GM12878 (cell line): ENCODE results near the gene CTNNBIP1. TPM values are rescaled to one million over a fixed set of nuclear protein-coding genes. Genes with fewer than 3 reads are reported as not detected.

Source experiments
- ATAC-seq: fragments of 200-7000 bp; cut with Tn5 transposase; 3 replicates; pipeline ENCODE4 v1.9.1; 2020; ENCODE audit warnings: mild to moderate bottlenecking, moderate library complexity
- BruUV-seq: library from RNA; stranded (reverse); fragments of 400-500 nt; replicated peaks from 2 replicates; lab custom pipeline; 2021; lab: Mats Ljungman, UMichigan
- CTCF ChIA-PET: fragments of 300-600 bp; sonication (Branson Sonifier 250); formaldehyde crosslinking; extraction: SDS; loops from one replicate; lab custom pipeline; 2021; ENCODE audit warnings: inconsistent platforms; lab: Yijun Ruan, JAX
- POLR2A ChIA-PET: fragments of 350-600 bp; formaldehyde crosslinking; extraction: SDS; loops from one replicate; lab custom pipeline; 2021; ENCODE audit warnings: inconsistent platforms; lab: Charles Lee
- RAD21 ChIA-PET: fragments of 300-600 bp; sonication (Branson Sonifier 250); formaldehyde crosslinking; loops from one replicate; lab custom pipeline; 2023; ENCODE audit warnings: antibody characterized with exemption; ENCODE audit not compliant: unreplicated experiment; lab: Charles Lee
- SMC1A ChIA-PET: fragments of 300-600 bp; sonication (Branson Sonifier 250); formaldehyde crosslinking; loops from one replicate; lab custom pipeline; 2023; ENCODE audit not compliant: unreplicated experiment, uncharacterized antibody; lab: Charles Lee
- DNase-seq: peaks from one replicate; pipeline ENCODE4 v3.0.0-alpha.2; 2011; ENCODE audit warnings: low read depth, low spot score
- FAIRE-seq: peaks from 3 replicates; lab custom pipeline; 2011; peaks lifted over from hg19 to GRCh38; lab: Jason Lieb, UNC
- H2AFZ ChIP-seq: 2 replicates; pipeline ENCODE4 v1.6.0; 2011; ENCODE audit warnings: low read depth, low read length, control low read depth; ENCODE audit not compliant: control insufficient read depth
- H3K27ac ChIP-seq: 2 replicates; pipeline ENCODE4 v1.5.1; 2011; ENCODE audit warnings: control low read depth; ENCODE audit not compliant: control insufficient read depth, insufficient read depth
- H3K27me3 ChIP-seq, 2 experiments: replicated peaks in 1 of 2; 2 replicates each; pipeline versions ENCODE4 v1.6.0 to v1.6.1; 2011; ENCODE audit warnings: low read length in 1 of 2; ENCODE audit not compliant: control insufficient read depth in 2 of 2, insufficient read depth in 2 of 2
- H3K36me3 ChIP-seq, 2 experiments: 2 replicates each; pipeline ENCODE4 v1.5.1; 2011; ENCODE audit warnings: low read length in 1 of 2; ENCODE audit not compliant: control insufficient read depth in 2 of 2, insufficient read depth in 2 of 2
- H3K4me1 ChIP-seq: 2 replicates; pipeline ENCODE4 v1.6.1; 2011; ENCODE audit warnings: mild to moderate bottlenecking, low read length, moderate library complexity, mixed read lengths; ENCODE audit not compliant: control insufficient read depth, insufficient read depth
- H3K4me2 ChIP-seq: 2 replicates; pipeline ENCODE4 v1.6.0; 2011; ENCODE audit warnings: control low read depth; ENCODE audit not compliant: control insufficient read depth, insufficient read depth
- H3K4me3 ChIP-seq: fragments of 200-600 bp; sonication (generic); 2 replicates; pipeline ENCODE4 v1.5.1; 2016
- H3K79me2 ChIP-seq: 2 replicates; pipeline ENCODE4 v1.6.0; 2011; ENCODE audit warnings: low read length; ENCODE audit not compliant: control insufficient read depth, insufficient read depth
- H3K9ac ChIP-seq: 2 replicates; pipeline ENCODE4 v1.8.0; 2011; ENCODE audit warnings: low read length, control low read depth, mixed read lengths; ENCODE audit not compliant: control insufficient read depth, insufficient read depth
- H3K9me3 ChIP-seq: replicated peaks from 3 replicates; pipeline ENCODE4 v1.5.1; 2011; ENCODE audit warnings: mild to moderate bottlenecking, low read length; ENCODE audit not compliant: control insufficient read depth, insufficient read depth
- H4K20me1 ChIP-seq: 2 replicates; pipeline ENCODE4 v1.6.0; 2011; ENCODE audit not compliant: control insufficient read depth, insufficient read depth
- EED ChIP-seq: sonication (generic); IDR thresholded peaks from 2 replicates; pipeline ENCODE4 v1.6.1; 2016; ENCODE audit warnings: antibody characterized with exemption, low read depth
- HDAC2 ChIP-seq: fragments of 200-600 bp; sonication (generic); IDR thresholded peaks from 2 replicates; pipeline ENCODE4 v1.6.1; 2017
- IRF3 ChIP-seq: fragments of 450-650 bp; IDR thresholded peaks from 2 replicates; pipeline ENCODE4 v1.6.1; 2014; ENCODE audit warnings: mild to moderate bottlenecking
- MYB ChIP-seq: fragments of 150-350 bp; IDR thresholded peaks from 2 replicates; pipeline ENCODE4 v1.6.1; 2014; ENCODE audit warnings: mild to moderate bottlenecking, low read depth, low read length, borderline replicate concordance
- RFX5 ChIP-seq: IDR thresholded peaks from 2 replicates; pipeline ENCODE4 v1.6.1; 2011; ENCODE audit warnings: low read depth, low read length, improper control_type of control experiment
- ZNF592 ChIP-seq: fragments of 450-650 bp; IDR thresholded peaks from 2 replicates; pipeline ENCODE4 v1.6.1; 2017; ENCODE audit warnings: mild to moderate bottlenecking, moderate library complexity
- WGBS: methylation state at CpG from one replicate; pipeline ENCODE4 v1.1.6; 2016; ENCODE audit warnings: low lambda C conversion rate; ENCODE audit not compliant: insufficient replicate concordance, insufficient coverage; ENCODE audit errors: missing lambda C conversion rate; 5-methylcytosine and 5-hydroxymethylcytosine counted together
- in situ Hi-C: fragments of 300-500 bp; cut with MboI; formaldehyde crosslinking; loops from 9 replicates; pipeline ENCODE4 v1.14.3; 2018; ENCODE audit warnings: mixed read lengths
- intact Hi-C: fragments of 100-400 bp; cut with micrococcal nuclease; formaldehyde crosslinking; loops from one replicate; pipeline ENCODE4 v1.14.2; 2022; ENCODE audit not compliant: unreplicated experiment
- polyA plus RNA-seq, 11 experiments: library from polyadenylated mRNA; depleted of rRNA in 4 of 11; unstranded in 6 of 11; stranded (reverse) in 5 of 11; fragments of >200 nt; fragmentation: Nextera tagmentation in 4 of 11; fragmentation: Illumina TruSeq in 1 of 11; extraction: Ambion mirVana in 4 of 11; extraction: Trizol in 1 of 11; gene quantifications; 1 replicate in 1 of 11; 2 replicates in 10 of 11; pipeline versions ENCODE4 v1.2.1 to v1.2.3, GENCODE V29; 2011 to 2016; ENCODE audit warnings: inconsistent platforms in 2 of 11, missing spikeins in 2 of 11, low read depth in 1 of 11
- total RNA-seq, 4 experiments: library from RNA; depleted of rRNA in 3 of 4; stranded (reverse); fragments of >200 nt in 3 of 4; fragmentation: Illumina TruSeq in 1 of 4; extraction: Trizol in 1 of 4; gene quantifications; 2 replicates each; pipeline versions ENCODE4 v1.2.1 to v1.2.3, GENCODE V29; 2013 to 2021

CTNNBIP1 gene
- total and polyA plus RNA-seq, 10 of the 15 experiments (the other 5 are each of a cell fraction or from before 2014, with no cell fraction given), result 0.42 to 31.8 (median 10.8) TPM

GRCh38 chr1:9852004-9852403 lies 58.1 kb downstream of the CTNNBIP1 start (continued):
- TF ChIP-seq ZNF592 (no peak), IRF3 (no peak), MYB (no peak), HDAC2 (no peak)
- TF ChIP-seq, all 136 proteins: peak for 0

- Histone ChIP-seq H3K79me2 (no peaks in the 10 kb centered on the region), H3K9ac (no peak overlapping the region), H3K4me2 (peak overlapping the region; percentile 69), H3K4me3 (no peak overlapping the region; the same call in 1 of the 2 replicates), H3K4me1 (peaks cover 8% of the 10 kb centered on the region), H2AFZ (peak overlapping the region; percentile 59), H3K27ac (no peak overlapping the region), H3K9me3 (no peaks in the 10 kb centered on the region; the same call in 2 of the 3 replicates), H4K20me1 (no peaks in the 10 kb centered on the region), H3K27me3 (no peaks in the 10 kb centered on the region), H3K36me3 (no peaks in the 10 kb centered on the region)
- ChIA-PET CTCF (interaction anchor here (0.7 to 1.9 kb wide), 4 partner anchors 9 to 66 kb away, joined by 3 to 9 read pairs (median 3); no protein-coding TSS in a partner anchor), SMC1A (interaction anchor here (1.0 to 1.7 kb wide), 3 partner anchors 10 to 66 kb away, joined by 3 to 8 read pairs (median 4); no protein-coding TSS in a partner anchor), RAD21 (interaction anchor here (0.8 kb wide), 1 partner anchor 13 kb away, joined by 3 read pairs; no protein-coding TSS in a partner anchor), POLR2A (no interaction called here)
- TF ChIP-seq EED (no peak), RFX5 (no peak)
- no peak for DNase-seq
- 33% methylated on average over 18 of the region's 18 CpGs for WGBS
- intact Hi-C loops, result no loop called here
- no TSS peak for BruUV-seq
- no peak for ATAC-seq
- in situ Hi-C loops, result no loop called here
- no peak for FAIRE-seq
Observed at GRCh38 chr1:9850442-9851162, 59.5 kb downstream of the CTNNBIP1 start.
